H1 (cell line): Measurements from ENCODE around the gene GRIK2. TPM values are rescaled to one million over a fixed set of nuclear protein-coding genes. Genes with fewer than 3 reads are reported as not detected.

Experiments used
- CTCF ChIA-PET: fragments of 300-600 bp; sonication (Branson Sonifier 250); formaldehyde crosslinking; loops from one replicate; lab custom pipeline; 2021; ENCODE audit not compliant: partially characterized antibody; lab: Charles Lee
- POLR2A ChIA-PET: fragments of 300-600 bp; sonication (Branson Sonifier 250); formaldehyde crosslinking; loops from one replicate; lab custom pipeline; 2021; ENCODE audit warnings: inconsistent platforms; ENCODE audit not compliant: partially characterized antibody; lab: Charles Lee
- DNase-seq, 2 experiments: peaks; one replicate each; pipeline versions ENCODE4 v3.0.0 to v3.0.0-alpha.2; 2010 to 2022; ENCODE audit warnings: low spot score in 2 of 2, low read depth in 1 of 2, mixed read lengths in 1 of 2
- FAIRE-seq: peaks from 2 replicates; lab custom pipeline; 2011; peaks lifted over from hg19 to GRCh38; lab: Jason Lieb, UNC
- H2AFZ ChIP-seq: 2 replicates; pipeline ENCODE4 v1.8.1; 2012; ENCODE audit warnings: low read length, inconsistent platforms
- H2AK5ac ChIP-seq: 2 replicates; pipeline ENCODE4 v1.6.1; 2013; ENCODE audit warnings: low read depth, low read length
- H2BK120ac ChIP-seq: replicated peaks from 2 replicates; pipeline ENCODE3; 2013; ENCODE audit warnings: low read depth, low read length, inconsistent platforms
- H2BK12ac ChIP-seq: 2 replicates; pipeline ENCODE4 v1.6.1; 2013; ENCODE audit warnings: low read depth, low read length
- H2BK15ac ChIP-seq: 2 replicates; pipeline ENCODE4 v1.6.1; 2013; ENCODE audit warnings: low read length
- H2BK20ac ChIP-seq: 2 replicates; pipeline ENCODE4 v1.6.1; 2013; ENCODE audit warnings: low read length
- H2BK5ac ChIP-seq: 2 replicates; pipeline ENCODE4 v1.6.1; 2013; ENCODE audit warnings: low read depth, low read length
- H3K14ac ChIP-seq: 2 replicates; pipeline ENCODE4 v1.6.1; 2013; ENCODE audit warnings: inconsistent platforms; ENCODE audit not compliant: insufficient read length
- H3K18ac ChIP-seq: 2 replicates; pipeline ENCODE4 v1.6.1; 2013; ENCODE audit warnings: low read length; ENCODE audit errors: extremely low read depth
- H3K23ac ChIP-seq: 2 replicates; pipeline ENCODE4 v1.6.1; 2013; ENCODE audit warnings: inconsistent platforms; ENCODE audit not compliant: insufficient read length
- H3K23me2 ChIP-seq: 2 replicates; pipeline ENCODE4 v1.6.1; 2013; ENCODE audit warnings: low read depth, low read length
- H3K27ac ChIP-seq: 2 replicates; pipeline ENCODE4 v1.6.1; 2011; ENCODE audit warnings: low read depth, low read length, inconsistent platforms
- H3K27me3 ChIP-seq, 4 experiments: replicated peaks in 1 of 4; 1 replicate in 1 of 4; 2 replicates in 3 of 4; pipeline versions ENCODE4 v1.6.1 to v1.8.1; 2011 to 2013; ENCODE audit warnings: low read length in 3 of 4, mild to moderate bottlenecking in 3 of 4, inconsistent platforms in 2 of 4, mixed read lengths in 2 of 4, moderate library complexity in 1 of 4; ENCODE audit not compliant: control insufficient read depth in 3 of 4, insufficient read depth in 3 of 4; ENCODE audit errors: extremely low read depth in 1 of 4
- H3K36me3 ChIP-seq, 4 experiments: 2 replicates each; pipeline versions ENCODE4 v1.6.1 to v1.8.1; 2011 to 2013; ENCODE audit warnings: mild to moderate bottlenecking in 4 of 4, low read length in 3 of 4, moderate library complexity in 2 of 4, control low read depth in 1 of 4, inconsistent platforms in 1 of 4; ENCODE audit not compliant: insufficient read depth in 4 of 4, control insufficient read depth in 2 of 4
- H3K4ac ChIP-seq: replicated peaks from 2 replicates; pipeline ENCODE3; 2013; ENCODE audit warnings: low read length, low read depth, mixed read lengths, inconsistent platforms; ENCODE audit not compliant: insufficient read length
- H3K4me1 ChIP-seq, 4 experiments: replicated peaks in 1 of 4; 1 replicate in 1 of 4; 2 replicates in 3 of 4; pipeline versions ENCODE4 v1.6.1 to v1.8.1; 2011 to 2013; ENCODE audit warnings: low read length in 3 of 4, inconsistent platforms in 2 of 4, mixed read lengths in 1 of 4; ENCODE audit not compliant: insufficient read depth in 4 of 4, control insufficient read depth in 3 of 4
- H3K4me2 ChIP-seq, 2 experiments: 2 replicates each; pipeline versions ENCODE4 v1.6.1 to v1.8.1; 2011 to 2013; ENCODE audit warnings: low read depth in 2 of 2, low read length in 2 of 2, control low read depth in 1 of 2, inconsistent platforms in 1 of 2, mild to moderate bottlenecking in 1 of 2; ENCODE audit not compliant: insufficient read depth in 1 of 2
- H3K4me3 ChIP-seq, 4 experiments: fragments of 200-600, 300-600 bp in 1 of 4; sonication (generic), shearing (Covaris generic), sonication (Bioruptor Twin) in 1 of 4; 2 replicates each; pipeline versions ENCODE4 v1.5.1 to v1.8.1; 2011 to 2016; ENCODE audit warnings: low read length in 4 of 4, low read depth in 3 of 4, control low read depth in 2 of 4, inconsistent platforms in 2 of 4, mild to moderate bottlenecking in 2 of 4, mixed read lengths in 1 of 4, moderate library complexity in 1 of 4; ENCODE audit not compliant: insufficient read depth in 2 of 4; ENCODE audit errors: extremely low read depth in 1 of 4
- H3K56ac ChIP-seq: replicated peaks from 2 replicates; pipeline ENCODE3; 2013; ENCODE audit warnings: low read depth, mild to moderate bottlenecking, mixed read lengths, low read length, inconsistent platforms; ENCODE audit not compliant: insufficient read length
- H3K79me1 ChIP-seq: 2 replicates; pipeline ENCODE4 v1.6.1; 2013; ENCODE audit warnings: low read depth, low read length, control low read depth
- H3K79me2 ChIP-seq, 2 experiments: 2 replicates each; pipeline versions ENCODE4 v1.6.1 to v1.8.1; 2012 to 2013; ENCODE audit warnings: low read length in 2 of 2, mild to moderate bottlenecking in 2 of 2, inconsistent platforms in 1 of 2; ENCODE audit not compliant: insufficient read depth in 2 of 2, control insufficient read depth in 1 of 2
- H3K9ac ChIP-seq, 4 experiments: replicated peaks in 1 of 4; 1 replicate in 1 of 4; 2 replicates in 3 of 4; pipeline versions ENCODE4 v1.6.1 to v1.8.1; 2011 to 2013; ENCODE audit warnings: low read depth in 3 of 4, low read length in 3 of 4, control low read depth in 2 of 4, mild to moderate bottlenecking in 2 of 4, moderate library complexity in 2 of 4, inconsistent platforms in 1 of 4; ENCODE audit errors: extremely low read depth in 1 of 4
- H3K9me3 ChIP-seq, 2 experiments: 2 replicates each; pipeline versions ENCODE4 v1.6.1 to v1.8.1; 2012 to 2013; ENCODE audit warnings: mild to moderate bottlenecking in 2 of 2, moderate library complexity in 2 of 2, control low read depth in 1 of 2, inconsistent platforms in 1 of 2, low read depth in 1 of 2, low read length in 1 of 2, mixed read lengths in 1 of 2; ENCODE audit not compliant: insufficient read depth in 2 of 2
- H4K20me1 ChIP-seq, 2 experiments: replicated peaks in 1 of 2; 2 replicates each; pipeline versions ENCODE3 to v1.8.1; 2011 to 2013; ENCODE audit warnings: inconsistent platforms in 2 of 2, low read length in 2 of 2, mild to moderate bottlenecking in 1 of 2; ENCODE audit not compliant: insufficient read depth in 2 of 2, control insufficient read depth in 1 of 2
- H4K5ac ChIP-seq: 2 replicates; pipeline ENCODE4 v1.6.1; 2013; ENCODE audit warnings: low read length, low read depth, mixed read lengths, inconsistent platforms; ENCODE audit not compliant: insufficient read length
- H4K8ac ChIP-seq: 2 replicates; pipeline ENCODE4 v1.8.0; 2013; ENCODE audit warnings: mild to moderate bottlenecking, moderate library complexity, low read length, inconsistent platforms; ENCODE audit not compliant: insufficient read depth; ENCODE audit errors: extremely low read depth
- H4K91ac ChIP-seq: replicated peaks from 2 replicates; pipeline ENCODE3; 2013; ENCODE audit warnings: low read length, mixed read lengths, inconsistent platforms; ENCODE audit not compliant: insufficient read length
- CEBPB ChIP-seq: IDR thresholded peaks from 2 replicates; pipeline ENCODE4 v1.6.1; 2012; ENCODE audit warnings: low read depth, low read length
- HDAC6 ChIP-seq: IDR thresholded peaks from one replicate; pipeline ENCODE4 v1.7.1; 2012; ENCODE audit warnings: low read depth, mild to moderate bottlenecking, inconsistent platforms, low read length, moderate library complexity
- MAFK ChIP-seq: IDR thresholded peaks from 2 replicates; pipeline ENCODE4 v1.6.1; 2012; ENCODE audit warnings: low read depth, mild to moderate bottlenecking, improper control_type of control experiment, low read length
- RFX5 ChIP-seq: IDR thresholded peaks from 2 replicates; pipeline ENCODE4 v1.6.1; 2011; ENCODE audit warnings: low read depth, low read length, improper control_type of control experiment, borderline replicate concordance
- SP2 ChIP-seq: IDR thresholded peaks from 2 replicates; pipeline ENCODE4 v1.6.1; 2012; ENCODE audit warnings: mild to moderate bottlenecking, low read length, inconsistent platforms
- TAF1 ChIP-seq: IDR thresholded peaks from 2 replicates; pipeline ENCODE4 v1.6.1; 2011; ENCODE audit warnings: mild to moderate bottlenecking, low read depth, low read length
- TAF7 ChIP-seq: optimal IDR thresholded peaks from 2 replicates; pipeline ENCODE3; 2011; ENCODE audit warnings: low read depth, mild to moderate bottlenecking, inconsistent platforms, low read length, moderate library complexity, borderline replicate concordance
- TEAD4 ChIP-seq: IDR thresholded peaks from 2 replicates; pipeline ENCODE4 v1.6.1; 2012; ENCODE audit warnings: low read depth, low read length, inconsistent platforms, mixed read lengths
- ZNF274 ChIP-seq: IDR thresholded peaks from 2 replicates; pipeline ENCODE4 v1.7.0; 2012; ENCODE audit warnings: low read length, borderline replicate concordance; ENCODE audit errors: extremely low read depth
- WGBS, 2 experiments: shearing (Covaris generic) in 1 of 2; methylation state at CpG; one replicate each; pipeline versions ENCODE4 v1.1.6 to v1.1.7; 2013 to 2015; ENCODE audit warnings: low lambda C conversion rate in 2 of 2, mixed read lengths in 2 of 2, inconsistent platforms in 1 of 2, low coverage in 1 of 2, missing lambda C conversion rate in 1 of 2; ENCODE audit not compliant: insufficient replicate concordance in 2 of 2, insufficient coverage in 1 of 2, insufficient read length in 1 of 2; ENCODE audit errors: extremely low coverage in 1 of 2, missing lambda C conversion rate in 1 of 2; 5-methylcytosine and 5-hydroxymethylcytosine counted together
- polyA plus RNA-seq, 7 experiments: library from polyadenylated mRNA; depleted of rRNA in 3 of 7; stranded (reverse) in 5 of 7; unstranded in 2 of 7; fragments of >200 nt in 5 of 7; fragments of 200-250 nt in 2 of 7; gene quantifications; 1 replicate in 5 of 7; 2 replicates in 1 of 7; 4 replicates in 1 of 7; pipeline versions ENCODE4 v1.2.1 to v1.2.3, GENCODE V29; 2011 to 2013; ENCODE audit warnings: missing spikeins in 2 of 7, mixed read lengths in 2 of 7
- total RNA-seq: library from RNA; stranded (reverse); fragmentation: NEBNext Ultra II Directional; extraction: Animal tissue kit (Norgen Biotek cat#: 25700); gene quantifications from 2 replicates; pipeline ENCODE4 v1.2.1, GENCODE V29; 2021
- TF ChIP-seq, protein P1 (sequence below): IDR thresholded peaks from 2 replicates; pipeline ENCODE4 v1.6.1; 2012; ENCODE audit warnings: inconsistent platforms

The GRIK2 gene
- total and polyA plus RNA-seq, 2 of the 8 experiments (the other 6 are each of a cell fraction or from before 2014, with no cell fraction given) = 1.8 to 2.2 TPM

DNA sequence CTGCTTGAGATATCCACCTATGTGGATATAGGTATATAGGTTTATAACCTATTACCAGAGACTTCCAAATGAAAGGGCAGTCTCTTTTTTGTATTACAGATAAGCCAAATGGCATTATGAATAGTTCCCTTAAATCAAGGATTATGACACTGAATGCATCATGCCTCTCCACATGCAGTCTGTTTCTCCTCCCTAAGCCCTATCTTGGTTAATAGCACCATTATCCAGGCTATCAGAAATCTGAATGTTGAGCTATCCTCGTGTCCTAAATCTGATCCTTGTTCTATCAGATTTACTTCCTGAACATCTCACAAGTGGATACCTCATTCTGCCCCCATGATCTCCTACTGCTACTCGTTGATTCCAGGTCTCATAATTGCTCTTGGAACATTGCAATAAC lies 138.0 kb downstream of the GRIK2 start:
- Histone ChIP-seq H3K4ac (no peak overlapping the region), H3K27ac (no peak overlapping the region), H3K79me2 (no peaks in the 10 kb centered on the region), H2BK20ac (no peak overlapping the region), H3K18ac (no peak overlapping the region), H3K4me2 (no peak overlapping the region), H2BK12ac (no peak overlapping the region), H4K5ac (no peak overlapping the region), H2AK5ac (no peak overlapping the region), H3K56ac (no peak overlapping the region), H4K20me1 (no peaks in the 10 kb centered on the region), H3K14ac (no peak overlapping the region), H3K36me3 (no peaks in the 10 kb centered on the region), H2BK5ac (no peak overlapping the region), H3K4me3 (no peak overlapping the region), H2BK15ac (no peak overlapping the region), H3K9ac (no peak overlapping the region), H2AFZ (no peak overlapping the region), H4K8ac (no peak overlapping the region), H3K23ac (no peak overlapping the region), H3K9me3 (no peaks in the 10 kb centered on the region), H3K23me2 (no peaks in the 10 kb centered on the region), H4K91ac (no peak overlapping the region), H3K27me3 (no peaks in the 10 kb centered on the region), H3K4me1 (no peaks in the 10 kb centered on the region), H3K79me1 (no peaks in the 10 kb centered on the region), H2BK120ac (no peak overlapping the region)
- no peak for TF ChIP-seq SP2
- TF ChIP-seq HDAC6 = no peak
- TF ChIP-seq TEAD4 = no peak
- TF ChIP-seq, protein P1, sequence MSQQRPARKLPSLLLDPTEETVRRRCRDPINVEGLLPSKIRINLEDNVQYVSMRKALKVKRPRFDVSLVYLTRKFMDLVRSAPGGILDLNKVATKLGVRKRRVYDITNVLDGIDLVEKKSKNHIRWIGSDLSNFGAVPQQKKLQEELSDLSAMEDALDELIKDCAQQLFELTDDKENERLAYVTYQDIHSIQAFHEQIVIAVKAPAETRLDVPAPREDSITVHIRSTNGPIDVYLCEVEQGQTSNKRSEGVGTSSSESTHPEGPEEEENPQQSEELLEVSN = no peak
- no peak for TF ChIP-seq CEBPB
- TF ChIP-seq ZNF274 = no peak
- TF ChIP-seq RFX5 = no peak
- no peak for TF ChIP-seq MAFK
- no peak for TF ChIP-seq TAF7
- TF ChIP-seq TAF1 = no peak
- WGBS, 2 experiments = 87% methylated on average over 2 of the region's 2 CpGs; no CpG with 5 or more reads in 1 of the 2 experiments
- CTCF ChIA-PET = no interaction called here
- FAIRE-seq (no peak), DNase-seq (no peak)
- POLR2A ChIA-PET = no interaction called here
